ENCODE data around the gene NR1I3. TPM values are rescaled to one million over a fixed set of nuclear protein-coding genes. Genes with fewer than 3 reads are reported as not detected.
A peak's percentile ranks its signal among the peaks of the same experiment; 100 is the strongest.

The NR1I3 gene
- total RNA-seq, 2 experiments from 2014 or later: not detected

DNA sequence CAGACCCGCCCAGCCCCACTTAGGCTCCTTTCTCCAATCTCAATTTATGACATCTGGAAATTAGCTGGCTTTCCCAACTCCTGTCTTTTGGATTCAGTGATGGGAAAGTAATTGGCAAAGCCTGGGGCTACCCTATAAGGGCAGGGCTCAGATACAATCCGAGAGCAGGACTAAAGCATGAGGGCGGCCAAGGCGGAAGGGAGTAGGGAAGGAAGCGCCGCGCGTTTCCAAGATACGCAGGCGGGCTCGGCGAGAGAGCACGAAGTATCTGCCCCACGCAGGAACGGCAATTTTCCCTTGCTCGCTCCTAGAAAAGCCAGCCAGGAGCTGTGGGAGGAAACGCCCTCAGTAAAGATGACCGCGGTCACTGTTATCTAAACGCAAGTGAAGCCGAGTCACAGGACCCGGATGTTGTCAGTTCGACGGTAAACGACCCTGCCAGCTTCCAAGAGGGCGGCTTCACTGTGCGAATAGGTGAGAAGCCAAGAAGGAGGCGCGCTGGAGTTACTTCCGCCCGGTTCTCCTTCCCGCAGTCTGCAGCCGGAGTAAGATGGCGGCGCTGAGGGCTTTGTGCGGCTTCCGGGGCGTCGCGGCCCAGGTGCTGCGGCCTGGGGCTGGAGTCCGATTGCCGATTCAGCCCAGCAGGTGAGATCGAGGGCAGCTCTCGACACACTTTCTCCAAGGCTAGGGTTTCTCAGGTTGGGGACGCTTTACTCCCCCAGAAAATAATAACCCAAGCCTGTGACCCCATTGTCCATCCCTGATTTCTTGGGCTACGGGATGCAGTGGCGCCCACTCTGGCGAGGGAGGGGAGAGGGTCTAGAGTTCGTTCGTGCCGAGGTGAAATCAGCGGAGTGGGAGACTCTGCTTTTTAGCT is 35.9 kb downstream of the NR1I3 start, which contains the start of gene NDUFS2:
TSS of gene NDUFS2 (plus strand) at position 532 of the 877 bp plus-strand sequence. CDS start at position 551, 19 bp downstream.
- POLR2A ChIA-PET: interaction anchor here (0.7 to 4.9 kb wide), 22 partner anchors 9 to 188 kb away, joined by 3 to 53 read pairs (median 10); partner anchors contain the start of genes APOA2, B4GALT3, FCER1G and PPOX
- peak within 1 kb of the TSS; percentile 97 for H3K27ac Mint-ChIP-seq

GRCh38 chr1:161200992-161201835 is 36.8 kb downstream of the NR1I3 start:
- Mint-ChIP-seq H3K4me1 (peaks cover 60% of the 10 kb centered on the region), H3K36me3 (peaks cover 17% of the 10 kb centered on the region), H3K9me3 (no peaks in the 10 kb centered on the region), H3K4me3 (peak overlapping the region; percentile 96), H3K27ac (peak overlapping the region; percentile 97), H3K27me3 (no peaks in the 10 kb centered on the region)
- POLR2A ChIA-PET: interaction anchor here (0.7 to 4.9 kb wide), 21 partner anchors 8 to 189 kb away, joined by 3 to 53 read pairs (median 11); partner anchors contain the start of genes APOA2, B4GALT3, FCER1G and PPOX
- ATAC-seq (ENCODE audit: low read depth) (no peak), DNase-seq (no peak)

More for the DNA sequence above, 35.9 kb downstream of the NR1I3 start, which contains the start of gene NDUFS2:
- ATAC-seq (ENCODE audit: low read depth) (peak; percentile 99), DNase-seq (peak; percentile 86)
- Mint-ChIP-seq H3K4me1 (peaks cover 61% of the 10 kb centered on the region), H3K9me3 (no peaks in the 10 kb centered on the region), H3K36me3 (peaks cover 21% of the 10 kb centered on the region), H3K27me3 (no peaks in the 10 kb centered on the region), H3K4me3 (peak within 1 kb of the TSS; percentile 96)

- ATAC-seq (ENCODE audit: low read depth) (peak; percentile 14), DNase-seq (no peak)
- no peaks in the 10 kb centered on the region for H3K27me3 Mint-ChIP-seq
- peaks cover 13% of the 10 kb centered on the region for H3K36me3 Mint-ChIP-seq
- no peaks in the 10 kb centered on the region for H3K9me3 Mint-ChIP-seq
- H3K27ac Mint-ChIP-seq: peak overlapping the region; percentile 97
- peak overlapping the region; percentile 76 for H3K4me3 Mint-ChIP-seq
- H3K4me1 Mint-ChIP-seq: peaks cover 62% of the 10 kb centered on the region
- POLR2A ChIA-PET: interaction anchor here (0.6 to 4.9 kb wide), 6 partner anchors 9 to 105 kb away, joined by 3 to 53 read pairs (median 7); partner anchors contain the start of gene TOMM40L
Measured at GRCh38 chr1:161200421-161200991, 37.5 kb downstream of the NR1I3 start.

GRCh38 chr1:161199506-161200139 is 38.4 kb downstream of the NR1I3 start:
- H3K27me3 Mint-ChIP-seq: no peaks in the 10 kb centered on the region
- peak overlapping the region; percentile 97 for H3K27ac Mint-ChIP-seq
- H3K4me1 Mint-ChIP-seq: peaks cover 63% of the 10 kb centered on the region
- ATAC-seq (ENCODE audit: low read depth) (no peak), DNase-seq (no peak)
- H3K36me3 Mint-ChIP-seq: peaks cover 9% of the 10 kb centered on the region
- POLR2A ChIA-PET: interaction anchor here (1.4 kb wide), 2 partner anchors 26 to 34 kb away, joined by 6 to 8 read pairs; partner anchors contain the start of genes PPOX and TOMM40L
- peak overlapping the region; percentile 76 for H3K4me3 Mint-ChIP-seq
- H3K9me3 Mint-ChIP-seq: no peaks in the 10 kb centered on the region

- DNase-seq (no peak), ATAC-seq (ENCODE audit: low read depth) (no peak)
- no peaks in the 10 kb centered on the region for H3K9me3 Mint-ChIP-seq
- no peaks in the 10 kb centered on the region for H3K27me3 Mint-ChIP-seq
- peak within 1 kb of the TSS; percentile 97 for H3K27ac Mint-ChIP-seq
- POLR2A ChIA-PET: interaction anchor here (1.0 to 1.7 kb wide), 4 partner anchors 17 to 33 kb away, joined by 3 to 8 read pairs (median 6); partner anchors contain the start of genes PPOX and TOMM40L
- peaks cover 2% of the 10 kb centered on the region for H3K36me3 Mint-ChIP-seq
- H3K4me1 Mint-ChIP-seq: peaks cover 58% of the 10 kb centered on the region
- peak within 1 kb of the TSS; percentile 76 for H3K4me3 Mint-ChIP-seq
Measured at GRCh38 chr1:161198897-161199431, 39.0 kb downstream of the NR1I3 start, which contains the start of gene ADAMTS4. Gene ADAMTS4, minus strand, starts transcription at chr1:161199054. Its CDS starts 427 bp downstream, at chr1:161198627.

DNA sequence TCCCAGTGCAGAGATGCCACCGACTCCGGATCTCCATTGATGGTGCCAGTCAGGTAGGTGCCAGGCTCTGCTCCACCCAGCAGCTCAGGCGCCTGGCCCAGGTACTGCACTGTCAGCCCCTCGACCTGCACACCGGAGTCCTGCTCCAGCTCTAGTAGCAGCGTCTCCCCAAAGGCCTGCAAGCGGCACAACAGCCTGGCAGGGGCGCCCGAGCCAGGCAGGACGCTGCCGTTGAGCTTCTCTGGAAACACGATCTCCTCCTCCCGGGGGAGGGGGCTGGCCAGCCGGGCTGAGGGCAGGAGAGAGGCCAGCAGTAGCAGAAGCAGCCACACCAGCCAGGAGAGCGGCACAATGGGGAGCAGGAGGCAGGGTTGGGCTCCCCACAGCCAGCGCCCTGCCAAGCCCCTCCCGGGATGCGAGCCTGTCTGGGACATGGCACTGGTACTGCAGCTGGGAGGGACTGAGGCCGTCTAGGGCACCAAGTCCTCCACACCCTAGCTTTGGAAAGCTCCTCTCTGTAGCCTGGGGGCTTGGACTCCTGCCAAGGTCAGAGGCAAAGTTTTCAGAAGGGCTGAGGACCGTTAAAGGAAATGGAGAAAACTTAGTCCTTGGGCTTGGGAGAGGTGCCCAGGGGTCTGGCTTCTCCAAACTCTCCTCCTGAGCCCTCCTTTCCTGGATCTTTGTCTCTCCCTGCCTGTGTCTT is 39.7 kb downstream of the NR1I3 start:
- peaks cover 2% of the 10 kb centered on the region for H3K36me3 Mint-ChIP-seq
- H3K4me3 Mint-ChIP-seq: no peak overlapping the region
- no peaks in the 10 kb centered on the region for H3K27me3 Mint-ChIP-seq
- DNase-seq (no peak), ATAC-seq (ENCODE audit: low read depth) (no peak)
- H3K4me1 Mint-ChIP-seq: peaks cover 54% of the 10 kb centered on the region
- H3K27ac Mint-ChIP-seq: peak overlapping the region; percentile 64
- POLR2A ChIA-PET: interaction anchor here (1.0 to 1.9 kb wide), 5 partner anchors 13 to 33 kb away, joined by 3 to 8 read pairs (median 7); partner anchors contain the start of genes PPOX and TOMM40L
- H3K9me3 Mint-ChIP-seq: no peaks in the 10 kb centered on the region

DNA sequence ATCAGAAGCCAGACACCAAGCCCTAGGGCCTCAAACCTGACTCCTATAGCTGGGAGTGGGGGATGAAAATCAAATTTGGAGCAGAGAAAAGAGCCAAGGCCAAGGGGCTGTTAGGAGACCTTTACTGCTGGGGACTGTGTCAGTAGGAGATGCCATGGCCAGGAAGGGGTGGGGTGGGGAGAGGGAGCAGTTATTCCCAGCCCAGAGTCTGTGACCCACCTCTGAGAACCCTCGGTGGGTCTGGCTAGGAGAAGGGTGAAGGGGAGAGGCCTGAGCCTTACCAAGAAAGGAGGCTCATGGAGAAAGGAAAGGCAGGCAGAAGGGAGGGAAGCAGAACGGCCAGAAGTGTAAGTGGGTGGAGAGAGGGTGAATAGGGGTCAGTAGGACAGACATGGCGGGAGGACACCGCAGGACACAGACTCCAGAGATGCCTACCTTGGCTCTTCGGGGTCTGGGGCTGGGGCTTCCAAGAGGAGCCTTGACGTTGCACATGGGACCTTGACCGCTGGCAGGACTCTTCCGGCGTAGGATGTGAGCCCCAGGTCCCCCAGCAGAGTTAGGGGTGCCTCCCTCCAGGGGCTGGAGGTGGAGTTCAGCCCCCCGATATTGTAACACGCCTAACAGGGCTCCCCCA is 40.3 kb downstream of the NR1I3 start:
- Mint-ChIP-seq H3K27ac (peak overlapping the region; percentile 85), H3K36me3 (peaks cover 2% of the 10 kb centered on the region), H3K4me3 (no peak overlapping the region), H3K27me3 (no peaks in the 10 kb centered on the region), H3K9me3 (no peaks in the 10 kb centered on the region), H3K4me1 (peaks cover 53% of the 10 kb centered on the region)
- POLR2A ChIA-PET: interaction anchor here (0.6 to 1.9 kb wide), 5 partner anchors 12 to 100 kb away, joined by 3 to 8 read pairs (median 7); partner anchors contain the start of gene TOMM40L
- DNase-seq (no peak), ATAC-seq (ENCODE audit: low read depth) (no peak)

GRCh38 chr1:161196521-161197451 is 41.2 kb downstream of the NR1I3 start:
- H3K4me3 Mint-ChIP-seq: no peak overlapping the region
- peak overlapping the region; percentile 85 for H3K27ac Mint-ChIP-seq
- no peaks in the 10 kb centered on the region for H3K9me3 Mint-ChIP-seq
- ATAC-seq (ENCODE audit: low read depth): no peak
- peaks cover 55% of the 10 kb centered on the region for H3K4me1 Mint-ChIP-seq
- POLR2A ChIA-PET: interaction anchor here (0.6 to 1.9 kb wide), 4 partner anchors 11 to 109 kb away, joined by 3 to 7 read pairs (median 5); no protein-coding TSS in a partner anchor
- no peak for DNase-seq
- H3K36me3 Mint-ChIP-seq: no peaks in the 10 kb centered on the region
- no peaks in the 10 kb centered on the region for H3K27me3 Mint-ChIP-seq

DNA sequence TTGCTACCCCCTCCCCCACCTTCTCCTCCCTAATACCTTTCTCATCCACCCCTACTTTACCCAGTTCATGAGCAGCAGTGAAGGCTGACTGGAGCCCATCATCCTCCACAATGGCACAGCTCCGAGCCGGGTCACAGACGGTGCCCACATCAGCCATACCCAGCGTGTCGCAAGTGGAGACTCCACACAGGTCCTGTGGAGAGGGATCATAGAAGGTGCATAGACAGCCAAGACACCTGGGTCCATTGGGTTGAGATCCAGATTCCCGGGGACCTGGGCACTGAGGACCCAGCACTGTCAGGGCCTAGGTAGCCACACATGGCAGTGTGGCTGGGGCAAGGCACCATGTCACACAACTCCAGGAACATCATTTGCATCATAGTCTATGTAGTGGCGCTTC is 41.9 kb downstream of the NR1I3 start:
- peaks cover 50% of the 10 kb centered on the region for H3K4me1 Mint-ChIP-seq

DNA sequence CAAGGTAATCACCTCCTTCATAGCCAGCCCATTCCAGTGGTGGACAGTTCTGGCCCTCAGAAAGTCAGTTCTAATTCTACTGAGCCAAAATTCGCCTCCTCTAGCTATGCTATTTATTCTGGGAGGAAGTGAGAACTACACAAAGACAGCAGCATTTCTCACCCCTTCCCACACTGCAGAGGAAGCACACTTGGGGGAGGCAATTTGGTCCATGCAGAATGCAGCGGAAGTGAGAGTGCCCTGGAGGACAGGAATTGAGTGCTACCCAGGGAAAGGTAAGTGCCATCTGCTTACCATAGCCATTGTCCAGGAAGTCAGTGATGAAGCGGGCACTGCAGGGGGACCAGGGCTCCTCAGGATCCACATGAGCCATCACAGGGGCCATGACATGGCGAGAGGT is 42.8 kb downstream of the NR1I3 start:
- ATAC-seq (ENCODE audit: low read depth) (peak; percentile 25), DNase-seq (no peak)
- peak overlapping the region; percentile 70 for H3K27ac Mint-ChIP-seq
- H3K36me3 Mint-ChIP-seq: no peaks in the 10 kb centered on the region
- no peaks in the 10 kb centered on the region for H3K9me3 Mint-ChIP-seq
- POLR2A ChIA-PET: interaction anchor here (1.7 to 1.9 kb wide), 2 partner anchors 10 to 18 kb away, joined by 4 to 7 read pairs; partner anchors contain the start of gene B4GALT3
- peaks cover 40% of the 10 kb centered on the region for H3K4me1 Mint-ChIP-seq
- no peak overlapping the region for H3K4me3 Mint-ChIP-seq
- no peaks in the 10 kb centered on the region for H3K27me3 Mint-ChIP-seq

More for the DNA sequence above, 41.9 kb downstream of the NR1I3 start:
- DNase-seq: no peak
- H3K27ac Mint-ChIP-seq: no peak overlapping the region
- ATAC-seq (ENCODE audit: low read depth): no peak
- POLR2A ChIA-PET: no interaction called here
- no peaks in the 10 kb centered on the region for H3K27me3 Mint-ChIP-seq
- H3K4me3 Mint-ChIP-seq: no peak overlapping the region
- no peaks in the 10 kb centered on the region for H3K36me3 Mint-ChIP-seq
- H3K9me3 Mint-ChIP-seq: no peaks in the 10 kb centered on the region
